OCI-M1 (cell line): ENCODE measurements around the gene ARHGAP24.
A peak's percentile ranks its signal among the peaks of the same experiment; 100 is the strongest.

Experiments
- DNase-seq: peaks from one replicate; lab custom pipeline; 2025; lab: John Stamatoyannopoulos, UW

The ARHGAP24 gene

GRCh38 chr4:85580489-85580888, 105.5 kb downstream of the ARHGAP24 start:
- peak; percentile 8 for DNase-seq

GRCh38 chr4:85587952-85588351, 113.0 kb downstream of the ARHGAP24 start:
- no peak for DNase-seq

GRCh38 chr4:85591406-85592098, 116.6 kb downstream of the ARHGAP24 start:
- DNase-seq = no peak

- no peak for DNase-seq
Observed at GRCh38 chr4:85595098-85595775, 120.3 kb downstream of the ARHGAP24 start.

- DNase-seq = no peak
Observed at GRCh38 chr4:85595796-85596559, 121.0 kb downstream of the ARHGAP24 start.

- DNase-seq = no peak
Observed at GRCh38 chr4:85598936-85599335, 124.0 kb downstream of the ARHGAP24 start.

- DNase-seq = no peak
Observed at GRCh38 chr4:85600501-85600900, 125.6 kb downstream of the ARHGAP24 start.

- no peak for DNase-seq
Observed at GRCh38 chr4:85603437-85604336, 128.7 kb downstream of the ARHGAP24 start.

GRCh38 chr4:85606505-85606904, 131.6 kb downstream of the ARHGAP24 start:
- no peak for DNase-seq

- DNase-seq = no peak
Observed at GRCh38 chr4:85607624-85608023, 132.7 kb downstream of the ARHGAP24 start.

GRCh38 chr4:85610450-85610849, 135.5 kb downstream of the ARHGAP24 start:
- no peak for DNase-seq

- no peak for DNase-seq
Observed at GRCh38 chr4:85611661-85612060, 136.7 kb downstream of the ARHGAP24 start.

- DNase-seq = no peak
Observed at GRCh38 chr4:85613901-85614300, 139.0 kb downstream of the ARHGAP24 start.

GRCh38 chr4:85615952-85616351, 141.0 kb downstream of the ARHGAP24 start:
- DNase-seq = no peak

GRCh38 chr4:85617202-85617601, 142.3 kb downstream of the ARHGAP24 start:
- no peak for DNase-seq

GRCh38 chr4:85632981-85633380, 158.0 kb downstream of the ARHGAP24 start:
- DNase-seq = no peak

- DNase-seq = no peak
Observed at GRCh38 chr4:85637778-85638177, 162.8 kb downstream of the ARHGAP24 start.

GRCh38 chr4:85639946-85640345, 165.0 kb downstream of the ARHGAP24 start:
- no peak for DNase-seq

GRCh38 chr4:85642356-85643100, 167.6 kb downstream of the ARHGAP24 start:
- no peak for DNase-seq

GRCh38 chr4:85644061-85644460, 169.1 kb downstream of the ARHGAP24 start:
- no peak for DNase-seq

- DNase-seq = no peak
Observed at GRCh38 chr4:85650908-85651307, 176.0 kb downstream of the ARHGAP24 start.
